Thoracic aorta (tissue), 2 donors: ENCODE measurements around the gene RSPO3. TPM values are rescaled to one million over a fixed set of nuclear protein-coding genes. Genes with fewer than 3 reads are reported as not detected.

Source experiments
- ATAC-seq: fragments of 150-250 bp; one replicate; pipeline ENCODE4 v1.8.0; 2017; ENCODE audit warnings: low read depth; ENCODE audit not compliant: insufficient number of reproducible peaks, low FRiP score
- DNase-seq: peaks from one replicate; pipeline ENCODE4 v3.0.0-alpha.2; 2020; ENCODE audit warnings: low spot score
- H3K27ac ChIP-seq, 2 donors: fragments of 200-600 bp; sonication (generic); 1 replicate in 1 of 2; 2 replicates in 1 of 2; pipeline ENCODE4 v1.5.1; 2016; ENCODE audit warnings: mild to moderate bottlenecking in 2 of 2, moderate library complexity in 2 of 2
- H3K27me3 ChIP-seq: fragments of 200-600 bp; sonication (generic); replicated peaks from 2 replicates; pipeline ENCODE4 v1.6.0; 2016; ENCODE audit warnings: mild to moderate bottlenecking; ENCODE audit not compliant: insufficient read depth
- H3K36me3 ChIP-seq: fragments of 200-600 bp; sonication (generic); one replicate; pipeline ENCODE4 v1.5.1; 2016
- H3K4me1 ChIP-seq, 2 donors: fragments of 200-600 bp; sonication (generic); 1 replicate in 1 of 2; 2 replicates in 1 of 2; pipeline versions ENCODE4 v1.5.1 to v1.6.0; 2016; ENCODE audit warnings: low read depth in 2 of 2, mild to moderate bottlenecking in 1 of 2; ENCODE audit not compliant: control insufficient read depth in 1 of 2
- H3K4me3 ChIP-seq: fragments of 200-600 bp; sonication (generic); 2 replicates; pipeline ENCODE4 v1.5.1; 2016; ENCODE audit warnings: mild to moderate bottlenecking
- H3K9me3 ChIP-seq: fragments of 200-600 bp; sonication (generic); 2 replicates; pipeline ENCODE4 v1.5.1; 2016
- CTCF ChIP-seq: fragments of 200-600 bp; sonication (generic); IDR thresholded peaks from one replicate; pipeline ENCODE4 v1.5.1; 2019; ENCODE audit warnings: antibody characterized with exemption
- total RNA-seq, 2 donors: library from RNA; depleted of rRNA; stranded (reverse); fragments of >200 nt; gene quantifications; one replicate each; pipeline versions ENCODE4 v1.1.0 to v1.2.3, GENCODE V29; 2016

RSPO3 gene
- total RNA-seq, 2 donors from 2014 or later: 1.1 to 2.3 TPM

- Histone ChIP-seq H3K27ac (no peak overlapping the region), H3K4me1 (no peaks in the 10 kb centered on the region), H3K27me3 (no peaks in the 10 kb centered on the region), H3K4me3 (no peak overlapping the region), H3K9me3 (no peaks in the 10 kb centered on the region), H3K36me3 (no peaks in the 10 kb centered on the region)
- DNase-seq (no peak), ATAC-seq (no peak)
- no peak for TF ChIP-seq CTCF
These were observed 12.8 kb downstream of the RSPO3 start for GRCh38 chr6:127131275-127131674.

GRCh38 chr6:127131772-127132376, 13.4 kb downstream of the RSPO3 start:
- no peak for DNase-seq
- H3K36me3 ChIP-seq: no peaks in the 10 kb centered on the region
- H3K4me1 ChIP-seq: no peaks in the 10 kb centered on the region
- H3K27ac ChIP-seq: no peak overlapping the region
- TF ChIP-seq CTCF: no peak
- no peaks in the 10 kb centered on the region for H3K27me3 ChIP-seq
- H3K4me3 ChIP-seq: no peak overlapping the region
- ATAC-seq: no peak
- H3K9me3 ChIP-seq: no peaks in the 10 kb centered on the region

GRCh38 chr6:127134136-127134535, 15.7 kb downstream of the RSPO3 start:
- DNase-seq (no peak), ATAC-seq (no peak)
- H3K36me3 ChIP-seq: no peaks in the 10 kb centered on the region
- no peaks in the 10 kb centered on the region for H3K27me3 ChIP-seq
- no peaks in the 10 kb centered on the region for H3K4me1 ChIP-seq
- no peak for TF ChIP-seq CTCF
- no peak overlapping the region for H3K4me3 ChIP-seq
- H3K27ac ChIP-seq: no peak overlapping the region
- H3K9me3 ChIP-seq: no peaks in the 10 kb centered on the region

- ATAC-seq: no peak
- Histone ChIP-seq H3K9me3 (no peaks in the 10 kb centered on the region), H3K4me1 (no peaks in the 10 kb centered on the region)
These were observed 18.3 kb downstream of the RSPO3 start for GRCh38 chr6:127136786-127137185.

GRCh38 chr6:127146932-127147331, 28.5 kb downstream of the RSPO3 start:
- Histone ChIP-seq H3K27me3 (no peaks in the 10 kb centered on the region), H3K27ac (no peak overlapping the region), H3K36me3 (no peaks in the 10 kb centered on the region), H3K9me3 (no peaks in the 10 kb centered on the region), H3K4me1 (no peaks in the 10 kb centered on the region), H3K4me3 (no peak overlapping the region)
- DNase-seq: no peak
- TF ChIP-seq CTCF: no peak
- no peak for ATAC-seq

More at GRCh38 chr6:127136786-127137185, 18.3 kb downstream of the RSPO3 start:
- Histone ChIP-seq H3K36me3 (no peaks in the 10 kb centered on the region), H3K4me3 (no peak overlapping the region), H3K27me3 (no peaks in the 10 kb centered on the region), H3K27ac (no peak overlapping the region)
- DNase-seq: no peak
- TF ChIP-seq CTCF: no peak
